Spleen (tissue), 11 donors: ENCODE data around the gene PPP1R12B. TPM values are rescaled to one million over a fixed set of nuclear protein-coding genes. Genes with fewer than 3 reads are reported as not detected.
A peak's percentile ranks its signal among the peaks of the same experiment; 100 is the strongest.
"Not testable (repeated sequence)": the region's sequence is repeated elsewhere in the genome, so short reads cannot be mapped to it uniquely, and the experiment has no call there.

Experiments used
- DNase-seq: peaks from one replicate; pipeline ENCODE4 v3.0.0-alpha.2; 2020
- H3K27ac ChIP-seq, 8 donors: fragments of 200-600 bp; sonication (generic) in 7 of 8; 1 replicate in 4 of 8; 2 replicates in 4 of 8; pipeline versions ENCODE4 v1.5.0 to v1.8.0; 2016 to 2021; ENCODE audit warnings: inconsistent platforms in 4 of 8, mild to moderate bottlenecking in 4 of 8, moderate library complexity in 1 of 8
- H3K27me3 ChIP-seq, 7 donors: fragments of 200-600 bp; sonication (generic) in 6 of 7; replicated peaks in 1 of 7; 1 replicate in 4 of 7; 2 replicates in 3 of 7; pipeline versions ENCODE4 v1.5.0 to v1.8.0; 2016 to 2021; ENCODE audit warnings: inconsistent platforms in 3 of 7, mild to moderate bottlenecking in 1 of 7
- H3K36me3 ChIP-seq, 6 donors: fragments of 200-600 bp; sonication (generic) in 5 of 6; 1 replicate in 4 of 6; 2 replicates in 2 of 6; pipeline versions ENCODE4 v1.5.0 to v1.8.0; 2016 to 2021; ENCODE audit warnings: inconsistent platforms in 2 of 6
- H3K4me1 ChIP-seq, 6 donors: fragments of 200-600 bp; sonication (generic) in 5 of 6; 1 replicate in 3 of 6; 2 replicates in 3 of 6; pipeline versions ENCODE4 v1.5.0 to v1.8.0; 2016 to 2021; ENCODE audit warnings: inconsistent platforms in 3 of 6
- H3K4me3 ChIP-seq, 8 donors: fragments of 200-600 bp; sonication (generic) in 7 of 8; 1 replicate in 4 of 8; 2 replicates in 4 of 8; pipeline versions ENCODE4 v1.5.0 to v1.8.0; 2016 to 2021; ENCODE audit warnings: inconsistent platforms in 4 of 8, mild to moderate bottlenecking in 4 of 8, moderate library complexity in 2 of 8
- H3K9me3 ChIP-seq, 8 donors: fragments of 200-600 bp; sonication (generic) in 7 of 8; 1 replicate in 4 of 8; 2 replicates in 4 of 8; pipeline versions ENCODE4 v1.5.0 to v1.8.0; 2016 to 2021; ENCODE audit warnings: inconsistent platforms in 4 of 8
- POLR2A ChIP-seq, 3 donors: fragments of 450-650 bp; IDR thresholded peaks; one replicate each; pipeline ENCODE4 v1.5.1; 2017; ENCODE audit warnings: antibody characterized with exemption in 3 of 3, mild to moderate bottlenecking in 1 of 3
- POLR2AphosphoS5 ChIP-seq, 3 donors: sonication (generic); formaldehyde crosslinking; IDR thresholded peaks; one replicate each; pipeline ENCODE4 v1.5.1; 2017; ENCODE audit warnings: antibody characterized with exemption in 3 of 3
- WGBS, 5 donors: extraction: QIAGEN DNeasy Blood & Tissue Kit in 3 of 5; methylation state at CpG; one replicate each; pipeline versions ENCODE4 v1.1.5 to v1.1.7; 2013 to 2018; 5-methylcytosine and 5-hydroxymethylcytosine counted together
- intact Hi-C: fragments of 100-400 bp; cut with DNase I; formaldehyde crosslinking; loops from one replicate; pipeline ENCODE4 v1.15.0; 2023; ENCODE audit warnings: low total_unique reads
- polyA plus RNA-seq, 3 donors: library from polyadenylated mRNA; stranded (reverse); fragments of 200-250 nt; gene quantifications; one replicate each; pipeline ENCODE4 v1.2.1, GENCODE V29; 2013
- total RNA-seq, 7 donors: library from RNA; depleted of rRNA in 3 of 7; stranded (reverse); fragments of >200 nt in 3 of 7; fragmentation: NEBNext Ultra II Directional in 4 of 7; extraction: Animal tissue kit (Norgen Biotek cat#: 25700) in 4 of 7; gene quantifications; one replicate each; pipeline versions ENCODE4 v1.1.0 to v1.2.1, GENCODE V29; 2016 to 2021
- TF ChIP-seq, protein P1 (sequence below), 11 experiments: fragments of 200-600 bp in 7 of 11; fragments of 450-650 bp in 4 of 11; sonication (generic) in 4 of 11; IDR thresholded peaks in 8 of 11; conservative IDR thresholded peaks in 3 of 11; 1 replicate in 7 of 11; 2 replicates in 4 of 11; pipeline versions ENCODE4 v1.4.0 to v1.8.0; 2016 to 2021; ENCODE audit warnings: antibody characterized with exemption in 11 of 11, inconsistent platforms in 4 of 11, mild to moderate bottlenecking in 1 of 11
- donor health status: healthy with polysubstance abuse.
- donor health status: DM: no; HTN: no; CAD: no; lungs with moderate emphysema.
- donor health status: DM: no; HTN: no; CAD: no.
- donor health status: Bipolar disorder and iron deficiency.
- donor health status: healthy.
- donor health status: DM: no; HTN: no; CAD: no.
- donor health status: DM: yes; HTN: yes; CAD: no.

PPP1R12B gene
- total and polyA plus RNA-seq, 10 donors, result 2.4 to 124 (median 73.7) TPM

DNA sequence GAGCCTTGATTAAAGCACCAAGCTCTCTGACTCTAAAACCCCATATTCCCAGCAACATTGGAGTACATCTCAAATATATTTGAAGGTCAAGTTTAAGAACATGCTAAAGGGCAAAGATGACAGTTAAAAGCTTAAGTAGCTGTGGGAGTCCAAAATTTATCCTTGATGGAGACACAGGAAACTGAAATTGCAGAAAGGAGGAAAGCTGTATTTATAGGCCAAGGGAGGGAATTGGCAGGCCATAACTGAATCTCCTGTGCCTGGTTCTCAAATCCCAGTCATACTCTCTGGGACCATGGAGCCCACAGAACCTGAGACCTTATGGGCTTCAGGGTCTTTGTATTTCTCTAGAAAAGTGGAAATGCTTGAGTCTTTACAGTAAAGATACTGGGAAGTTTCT, 193.9 kb downstream of the PPP1R12B start:
- intact Hi-C loops, result not testable (repeated sequence)
- TF ChIP-seq POLR2A (IDR thresholded peaks at IDR 0.05), result peak in 1 of 3 donors; percentile 10

DNA sequence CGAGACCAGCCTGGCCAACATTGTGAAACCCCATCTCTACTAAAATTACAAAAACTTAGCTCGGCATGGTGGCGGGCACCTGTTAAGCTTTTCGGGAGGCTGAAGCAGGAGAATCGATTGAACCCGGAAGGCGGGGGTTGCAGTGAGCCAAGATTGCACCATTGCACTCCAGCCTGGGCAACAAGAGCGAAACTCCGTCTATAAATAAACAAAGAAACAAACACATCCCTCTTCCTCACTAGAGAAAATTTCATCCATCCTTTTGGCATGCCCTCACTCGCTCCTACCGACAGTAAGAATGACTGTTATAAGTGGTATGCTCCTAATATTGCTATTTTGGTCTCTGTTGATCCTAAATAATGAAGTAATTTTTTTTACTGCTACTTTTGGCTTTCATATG, 195.0 kb downstream of the PPP1R12B start:
- H3K4me1 ChIP-seq, result peaks cover 0 to 37% (median 12%) of the 10 kb centered on the region in 6 donors
- H3K9me3 ChIP-seq, intact Hi-C loops, H3K36me3 ChIP-seq, H3K27me3 ChIP-seq, DNase-seq: not testable (repeated sequence)
- WGBS, 5 donors, result 82 to 91% (median 85%) methylated on average over 11 of the region's 11 CpGs
- H3K27ac ChIP-seq, result peak overlapping the region in 6 of 8 donors; percentile 4 to 82 (median 78)
- H3K4me3 ChIP-seq, result peak overlapping the region in 1 of 8 donors; percentile 21

More for the DNA sequence above, 193.9 kb downstream of the PPP1R12B start:
- not testable (repeated sequence) for H3K27me3 ChIP-seq, H3K36me3 ChIP-seq, DNase-seq, H3K9me3 ChIP-seq
- peak overlapping the region in 3 of 8 donors; percentile 31 to 58 (median 47) for H3K4me3 ChIP-seq
- peaks cover 0 to 38% (median 15%) of the 10 kb centered on the region in 6 donors for H3K4me1 ChIP-seq
- H3K27ac ChIP-seq, result peak overlapping the region in 6 of 8 donors; percentile 39 to 82 (median 78)

DNA sequence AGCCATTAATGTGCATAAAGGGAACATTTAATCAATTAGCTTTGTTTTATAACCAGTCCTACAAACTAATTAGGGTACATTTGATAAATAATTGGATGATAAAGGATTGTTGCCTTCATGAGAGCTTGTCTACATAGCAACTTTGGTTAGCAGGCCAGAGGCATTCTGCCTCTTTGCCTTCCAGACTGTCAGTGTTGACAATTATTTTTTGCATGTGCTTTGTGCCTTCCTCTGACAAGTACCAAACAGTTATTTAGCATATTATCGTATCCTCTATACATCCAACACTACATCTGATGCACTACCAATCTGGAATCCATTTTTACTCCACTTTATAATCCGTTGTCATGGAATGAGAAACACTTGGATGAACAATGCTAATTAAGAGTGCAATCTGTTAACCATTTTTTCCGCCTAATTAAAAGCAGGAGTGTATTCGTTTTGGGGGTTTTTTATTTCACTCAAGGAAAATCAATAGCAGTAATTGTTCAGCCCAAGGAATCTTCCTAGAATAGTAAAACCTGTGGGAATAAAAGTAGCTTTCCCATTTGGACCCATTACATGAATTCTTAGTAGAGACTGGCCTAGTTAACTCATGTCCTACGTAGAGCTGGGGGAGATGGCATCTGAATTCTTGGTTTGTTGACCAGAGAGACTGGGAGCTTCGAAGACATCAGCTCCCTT, 196.4 kb downstream of the PPP1R12B start:
- Histone ChIP-seq H3K4me1 (peaks cover 0 to 26% (median 2%) of the 10 kb centered on the region in 6 donors), H3K27ac (peak overlapping the region in 4 of 8 donors; percentile 1 to 82 (median 27))
- DNase-seq, H3K36me3 ChIP-seq, H3K9me3 ChIP-seq, H3K4me3 ChIP-seq, H3K27me3 ChIP-seq, intact Hi-C loops: not testable (repeated sequence)
- whole genome bisulfite sequencing, 5 donors, result 83 to 95% (median 88%) methylated on average over 6 of the region's 6 CpGs

DNA sequence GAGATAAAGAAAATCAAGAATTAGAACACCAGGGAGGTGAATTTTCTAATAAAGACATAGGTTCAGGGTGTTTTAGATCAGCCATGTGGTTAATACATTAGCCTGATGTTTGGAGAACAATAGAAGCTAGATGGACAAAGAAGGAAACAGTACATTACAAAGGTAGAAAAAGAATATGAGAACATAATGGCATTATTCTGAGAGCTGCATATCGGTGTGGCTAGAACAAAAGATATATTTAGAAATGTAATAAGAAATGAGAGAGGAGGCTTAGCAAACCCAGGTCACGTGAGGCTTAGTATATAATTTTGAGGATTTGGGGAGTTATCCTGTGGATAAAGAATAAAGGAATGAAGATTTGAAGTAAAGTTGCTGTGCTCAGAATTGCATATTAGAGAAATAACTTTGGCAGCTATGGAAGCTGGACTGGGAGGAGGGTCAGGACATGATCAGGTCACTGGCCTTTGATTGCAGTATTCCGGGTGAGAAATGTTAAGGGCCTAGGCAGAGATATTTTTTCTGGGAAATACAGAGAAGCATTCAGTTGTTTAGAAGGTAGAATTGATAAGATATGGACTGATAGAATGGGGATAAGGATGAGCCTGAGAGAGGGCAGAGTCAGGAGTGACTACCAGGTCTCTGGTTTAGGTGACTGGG, 197.3 kb downstream of the PPP1R12B start:
- H3K4me3 ChIP-seq, H3K9me3 ChIP-seq, H3K36me3 ChIP-seq, intact Hi-C loops, H3K27me3 ChIP-seq, DNase-seq: not testable (repeated sequence)
- peak overlapping the region in 5 of 8 donors; percentile 26 to 58 (median 43) for H3K27ac ChIP-seq
- H3K4me1 ChIP-seq, result peaks cover 0 to 26% (median 2%) of the 10 kb centered on the region in 6 donors
- WGBS, 5 donors, result 77 to 92% (median 85%) methylated on average over 3 of the region's 3 CpGs

DNA sequence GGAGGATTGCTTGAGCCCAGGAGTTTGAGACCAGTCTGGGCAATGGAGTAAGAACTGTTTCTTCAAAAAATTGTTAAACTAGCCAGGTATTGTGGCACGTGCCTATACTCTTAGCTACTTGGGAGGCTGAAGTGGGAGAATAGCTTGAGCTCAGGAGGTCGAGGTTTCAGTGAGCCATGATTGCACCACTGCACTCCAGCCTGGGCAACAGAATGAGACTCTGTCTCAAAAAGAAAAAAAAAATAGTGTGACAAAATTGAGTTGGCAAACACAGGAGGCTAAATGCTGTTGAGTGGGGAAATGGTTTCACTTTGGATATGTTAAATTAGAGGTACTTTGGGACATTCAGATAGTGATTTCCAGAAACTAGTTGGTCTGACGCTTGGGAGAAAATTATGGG, 197.9 kb downstream of the PPP1R12B start:
- H3K9me3 ChIP-seq, DNase-seq, intact Hi-C loops, H3K27me3 ChIP-seq, H3K4me3 ChIP-seq, H3K36me3 ChIP-seq: not testable (repeated sequence)
- H3K27ac ChIP-seq, result peak overlapping the region in 5 of 8 donors; percentile 26 to 58 (median 43)
- WGBS, 5 donors, result 52 to 79% (median 62%) methylated on average over 3 of the region's 3 CpGs
- peaks cover 0 to 26% (median 2%) of the 10 kb centered on the region in 6 donors for H3K4me1 ChIP-seq

DNA sequence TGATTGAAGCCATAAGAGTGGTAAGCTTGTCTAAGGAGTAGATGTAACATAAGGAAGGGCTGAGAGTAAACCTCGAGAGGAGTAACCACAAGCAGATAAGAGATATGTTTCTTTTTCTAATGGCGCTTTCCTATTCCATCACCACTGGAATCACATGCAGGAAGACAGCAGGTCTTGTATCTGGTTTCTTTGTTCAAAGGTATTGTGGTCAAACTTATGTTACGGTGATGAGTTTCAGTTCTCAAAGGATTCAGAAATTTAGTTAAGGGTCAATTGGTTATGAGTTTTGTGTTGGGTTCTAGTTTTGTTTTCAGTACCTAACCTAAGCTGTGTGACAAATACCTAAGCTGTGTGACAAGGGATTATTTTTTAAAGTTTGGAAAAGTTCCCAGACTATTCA, 198.3 kb downstream of the PPP1R12B start:
- H3K36me3 ChIP-seq, H3K4me3 ChIP-seq, DNase-seq, H3K9me3 ChIP-seq, intact Hi-C loops, H3K27me3 ChIP-seq: not testable (repeated sequence)
- WGBS, 5 donors, result 54 to 61% (median 57%) methylated on average over 3 of the region's 3 CpGs
- Histone ChIP-seq H3K4me1 (peaks cover 0 to 30% (median 2%) of the 10 kb centered on the region in 6 donors), H3K27ac (peak overlapping the region in 5 of 8 donors; percentile 26 to 58 (median 43))

DNA sequence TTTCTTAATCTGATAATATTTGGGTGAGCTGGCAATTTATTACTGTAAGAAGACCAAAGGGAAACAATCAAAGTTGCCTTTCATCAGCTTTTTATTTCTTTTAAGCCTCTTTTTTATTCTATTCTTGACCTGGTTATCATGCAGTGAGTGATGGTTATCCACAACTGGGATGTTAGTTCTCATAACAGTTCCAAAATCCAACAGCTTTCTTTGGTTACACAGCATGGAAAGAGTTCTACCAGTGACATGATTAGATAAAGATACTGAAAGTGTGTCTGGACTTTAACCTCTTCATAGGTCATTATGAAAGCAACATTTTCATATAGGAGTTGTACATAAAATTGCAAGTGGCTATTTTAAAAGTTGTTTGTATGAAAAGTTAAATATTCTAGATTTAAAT, 198.7 kb downstream of the PPP1R12B start:
- Histone ChIP-seq H3K27me3 (no peaks in the 10 kb centered on the region), H3K27ac (peak overlapping the region in 3 of 8 donors; percentile 26 to 58 (median 43)), H3K36me3 (peaks cover 0 to 9% (median 0%) of the 10 kb centered on the region in 6 donors), H3K4me3 (no peak overlapping the region), H3K4me1 (peaks cover 0 to 33% (median 2%) of the 10 kb centered on the region in 6 donors), H3K9me3 (no peaks in the 10 kb centered on the region)
- DNase-seq, result no peak
- TF ChIP-seq, protein P1, sequence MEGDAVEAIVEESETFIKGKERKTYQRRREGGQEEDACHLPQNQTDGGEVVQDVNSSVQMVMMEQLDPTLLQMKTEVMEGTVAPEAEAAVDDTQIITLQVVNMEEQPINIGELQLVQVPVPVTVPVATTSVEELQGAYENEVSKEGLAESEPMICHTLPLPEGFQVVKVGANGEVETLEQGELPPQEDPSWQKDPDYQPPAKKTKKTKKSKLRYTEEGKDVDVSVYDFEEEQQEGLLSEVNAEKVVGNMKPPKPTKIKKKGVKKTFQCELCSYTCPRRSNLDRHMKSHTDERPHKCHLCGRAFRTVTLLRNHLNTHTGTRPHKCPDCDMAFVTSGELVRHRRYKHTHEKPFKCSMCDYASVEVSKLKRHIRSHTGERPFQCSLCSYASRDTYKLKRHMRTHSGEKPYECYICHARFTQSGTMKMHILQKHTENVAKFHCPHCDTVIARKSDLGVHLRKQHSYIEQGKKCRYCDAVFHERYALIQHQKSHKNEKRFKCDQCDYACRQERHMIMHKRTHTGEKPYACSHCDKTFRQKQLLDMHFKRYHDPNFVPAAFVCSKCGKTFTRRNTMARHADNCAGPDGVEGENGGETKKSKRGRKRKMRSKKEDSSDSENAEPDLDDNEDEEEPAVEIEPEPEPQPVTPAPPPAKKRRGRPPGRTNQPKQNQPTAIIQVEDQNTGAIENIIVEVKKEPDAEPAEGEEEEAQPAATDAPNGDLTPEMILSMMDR (IDR thresholded peaks at IDR 0.05 in 8 of 11, conservative IDR thresholded peaks at IDR 0.05 in 3 of 11), result no peak
- TF ChIP-seq POLR2AphosphoS5 (IDR thresholded peaks at IDR 0.05) (no peak), POLR2A (IDR thresholded peaks at IDR 0.05) (no peak)
- intact Hi-C loops, result no loop called here

DNA sequence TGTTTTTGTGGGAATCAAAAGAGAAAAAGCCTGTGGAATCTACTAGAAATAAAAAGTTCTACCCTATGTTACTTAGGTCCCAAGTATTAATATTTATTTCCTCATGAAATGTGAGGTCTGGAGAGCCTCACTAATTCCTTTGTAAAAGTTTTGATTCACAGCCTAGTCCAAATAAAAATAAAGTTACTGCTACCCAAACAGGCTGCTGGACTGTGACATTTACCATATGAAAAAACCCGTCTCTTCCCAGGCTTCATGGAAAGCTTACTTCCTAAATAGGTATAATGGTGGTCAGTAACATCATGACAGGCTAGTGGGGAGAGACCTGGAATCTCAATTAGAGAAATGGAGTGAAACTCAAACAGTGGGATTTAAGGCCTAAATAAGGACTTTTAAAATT, 201.6 kb downstream of the PPP1R12B start:
- H3K4me3 ChIP-seq, H3K27ac ChIP-seq, H3K9me3 ChIP-seq, intact Hi-C loops, H3K27me3 ChIP-seq, DNase-seq, H3K36me3 ChIP-seq: not testable (repeated sequence)
- 78 to 97% (median 92%) methylated on average over 1 of the region's 1 CpG for WGBS, 5 donors
- peaks cover 0 to 54% (median 15%) of the 10 kb centered on the region in 6 donors for H3K4me1 ChIP-seq
